Thymus (tissue), 11 donors: ENCODE data around the gene RNF214. TPM values are rescaled to one million over a fixed set of nuclear protein-coding genes. Genes with fewer than 3 reads are reported as not detected.

Source experiments
- DNase-seq, 9 donors: peaks; one replicate each; pipeline ENCODE4 v3.0.0-alpha.2; 2013; ENCODE audit warnings: low spot score in 9 of 9, low read depth in 6 of 9, missing footprints in 1 of 9
- H3K27ac ChIP-seq, 2 donors: one replicate each; pipeline ENCODE4 v1.5.1; 2013; ENCODE audit warnings: control low read depth in 1 of 2, low read depth in 1 of 2, low read length in 1 of 2, mild to moderate bottlenecking in 1 of 2, moderate library complexity in 1 of 2
- H3K27me3 ChIP-seq, 2 donors: one replicate each; pipeline ENCODE4 v1.5.1; 2013; ENCODE audit warnings: low read length in 1 of 2; ENCODE audit not compliant: control insufficient read depth in 2 of 2, insufficient read depth in 1 of 2
- H3K36me3 ChIP-seq, 2 donors: one replicate each; pipeline ENCODE4 v1.5.1; 2013; ENCODE audit warnings: low read length in 1 of 2, mild to moderate bottlenecking in 1 of 2, moderate library complexity in 1 of 2; ENCODE audit not compliant: control insufficient read depth in 2 of 2, insufficient read depth in 2 of 2
- H3K4me1 ChIP-seq, 2 donors: one replicate each; pipeline ENCODE4 v1.5.1; 2013; ENCODE audit warnings: low read length in 2 of 2; ENCODE audit not compliant: control insufficient read depth in 2 of 2, insufficient read depth in 2 of 2
- H3K4me3 ChIP-seq, 2 donors: one replicate each; pipeline ENCODE4 v1.5.1; 2013; ENCODE audit warnings: low read length in 2 of 2, control low read depth in 1 of 2, mild to moderate bottlenecking in 1 of 2
- H3K9me3 ChIP-seq, 2 donors: one replicate each; pipeline ENCODE4 v1.5.1; 2013; ENCODE audit warnings: low read length in 1 of 2, mild to moderate bottlenecking in 1 of 2; ENCODE audit not compliant: control insufficient read depth in 2 of 2, insufficient read depth in 1 of 2
- WGBS: extraction: QIAGEN DNeasy Blood & Tissue Kit; methylation state at CpG from one replicate; pipeline ENCODE4 v1.1.7; 2013; 5-methylcytosine and 5-hydroxymethylcytosine counted together
- polyA plus RNA-seq: library from polyadenylated mRNA; stranded (reverse); fragments of 200-250 nt; gene quantifications from one replicate; pipeline ENCODE4 v1.2.3, GENCODE V29; 2013
- total RNA-seq: library from RNA; stranded (reverse); fragments of 120-200 nt; gene quantifications from one replicate; pipeline ENCODE4 v1.2.4, GENCODE V29; 2013
- donor health status: healthy.

RNF214 gene
- total and polyA plus RNA-seq, 2 donors = 7.1 to 12.0 TPM

GRCh38 chr11:117219995-117220394 is 12.5 kb upstream of the RNF214 start:
- Histone ChIP-seq H3K4me1 (no peaks in the 10 kb centered on the region), H3K4me3 (no peak overlapping the region), H3K27me3 (no peaks in the 10 kb centered on the region), H3K27ac (no peak overlapping the region), H3K36me3 (peaks cover 79 to 87% of the 10 kb centered on the region in 2 donors), H3K9me3 (no peaks in the 10 kb centered on the region)
- WGBS = 97% methylated on average over 4 of the region's 4 CpGs
- no peak for DNase-seq

DNA sequence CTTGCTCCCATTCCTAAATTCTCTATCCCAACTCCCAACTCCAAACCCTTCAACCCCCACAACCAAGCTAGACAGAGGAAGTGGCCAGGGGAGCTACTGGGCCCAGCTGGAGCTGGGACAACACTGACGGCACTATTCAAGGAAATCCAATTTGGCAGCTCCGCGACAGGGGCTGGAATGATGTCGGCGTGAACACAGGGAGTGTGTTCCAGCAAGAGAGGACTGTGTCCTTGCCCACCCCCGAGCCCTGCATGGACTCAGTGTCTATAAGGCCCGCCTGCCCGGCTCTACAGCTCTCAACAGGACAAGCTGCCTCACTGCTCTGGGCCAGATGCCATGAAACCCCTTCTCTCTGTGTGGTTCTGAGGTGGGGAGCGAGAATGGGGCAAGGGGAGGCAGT is 11.9 kb upstream of the RNF214 start:
- Histone ChIP-seq H3K27me3 (no peaks in the 10 kb centered on the region), H3K36me3 (peaks cover 84 to 90% of the 10 kb centered on the region in 2 donors), H3K9me3 (no peaks in the 10 kb centered on the region), H3K4me3 (no peak overlapping the region), H3K27ac (no peak overlapping the region), H3K4me1 (no peaks in the 10 kb centered on the region)
- WGBS = 93% methylated on average over 9 of the region's 9 CpGs
- no peak for DNase-seq

DNA sequence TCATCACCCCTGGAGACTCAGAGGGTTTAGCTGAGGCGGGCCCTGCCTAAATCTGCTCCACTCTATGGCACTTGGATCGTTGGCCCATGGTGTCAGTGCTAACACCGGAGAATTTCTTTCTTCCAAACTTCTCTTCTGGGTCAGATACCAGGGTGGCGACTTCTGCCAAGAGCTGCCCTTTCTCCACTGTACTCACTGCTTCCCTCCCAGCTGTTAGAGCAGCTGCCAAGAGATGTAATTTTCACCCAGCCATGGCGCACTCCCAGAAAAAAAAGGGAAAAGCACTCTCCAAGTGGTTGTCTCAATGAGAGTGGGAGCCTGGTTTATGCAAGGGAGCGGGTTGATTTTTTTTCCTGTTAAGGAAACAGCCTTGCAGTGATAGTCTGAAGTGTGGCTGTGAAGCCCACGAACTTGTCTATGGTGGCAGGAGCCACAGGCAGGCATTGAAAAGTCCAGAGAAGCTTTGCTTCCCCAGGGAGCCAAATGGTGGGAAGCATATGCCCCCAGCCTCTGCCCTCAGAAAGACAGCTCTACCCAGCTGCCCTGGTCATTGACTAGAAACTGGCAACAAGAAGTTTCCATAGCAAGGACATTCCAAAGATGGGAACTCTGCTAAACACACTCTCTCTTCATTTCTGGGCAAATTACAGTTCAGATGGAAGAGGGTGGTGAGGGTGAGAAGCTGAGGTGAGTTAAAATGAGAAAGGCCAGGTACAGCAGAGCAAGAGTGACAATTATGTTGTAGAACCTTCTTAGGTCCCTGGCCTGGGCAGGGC is 11.3 kb upstream of the RNF214 start:
- 90% methylated on average over 7 of the region's 7 CpGs for WGBS
- no peak for DNase-seq

DNA sequence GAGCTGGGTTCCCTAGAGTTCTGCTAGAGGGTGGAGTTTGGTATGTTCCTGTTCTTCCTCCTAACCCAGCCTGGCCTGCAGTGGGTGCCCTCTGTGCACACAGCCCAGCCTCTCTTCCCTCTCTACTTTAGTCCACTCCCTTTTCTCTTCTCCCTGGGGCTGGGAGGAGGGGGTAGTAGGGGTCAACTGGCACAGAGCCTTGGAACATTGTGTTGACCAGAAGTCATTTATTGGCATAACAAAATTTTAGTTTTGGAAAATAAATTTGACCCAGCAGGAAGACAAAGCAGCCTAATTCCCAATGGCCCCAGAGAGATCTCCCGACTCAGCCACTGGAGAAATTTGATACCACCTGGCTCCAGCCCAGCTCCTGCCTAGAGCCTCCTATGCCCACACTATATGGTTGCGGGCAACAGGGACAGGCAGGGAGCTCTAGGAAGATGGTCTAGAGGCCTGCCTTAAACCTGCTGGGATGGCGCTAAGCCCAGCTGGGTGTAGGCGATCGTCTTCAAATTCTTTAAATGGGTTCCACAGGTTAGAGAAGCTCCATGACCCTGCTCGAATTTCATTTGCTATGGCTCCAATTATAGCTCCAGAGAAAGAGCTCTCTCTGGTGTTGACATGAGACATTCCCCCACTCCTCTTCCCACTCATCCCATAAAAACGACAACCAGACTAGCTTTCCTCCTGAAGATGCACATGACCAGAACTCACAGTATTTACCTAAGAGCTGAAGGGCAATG is 10.5 kb upstream of the RNF214 start:
- WGBS = 96% methylated on average over 7 of the region's 7 CpGs
- no peak overlapping the region for H3K4me3 ChIP-seq
- no peaks in the 10 kb centered on the region for H3K4me1 ChIP-seq
- no peaks in the 10 kb centered on the region for H3K27me3 ChIP-seq
- peaks cover 82 to 92% of the 10 kb centered on the region in 2 donors for H3K36me3 ChIP-seq
- no peak for DNase-seq
- H3K9me3 ChIP-seq = no peaks in the 10 kb centered on the region
- H3K27ac ChIP-seq = no peak overlapping the region

More for the DNA sequence above, 11.3 kb upstream of the RNF214 start:
- H3K27ac ChIP-seq = no peak overlapping the region
- no peaks in the 10 kb centered on the region for H3K27me3 ChIP-seq
- H3K36me3 ChIP-seq = peaks cover 79 to 89% of the 10 kb centered on the region in 2 donors
- H3K4me3 ChIP-seq = no peak overlapping the region
- H3K4me1 ChIP-seq = no peaks in the 10 kb centered on the region
- H3K9me3 ChIP-seq = no peaks in the 10 kb centered on the region

DNA sequence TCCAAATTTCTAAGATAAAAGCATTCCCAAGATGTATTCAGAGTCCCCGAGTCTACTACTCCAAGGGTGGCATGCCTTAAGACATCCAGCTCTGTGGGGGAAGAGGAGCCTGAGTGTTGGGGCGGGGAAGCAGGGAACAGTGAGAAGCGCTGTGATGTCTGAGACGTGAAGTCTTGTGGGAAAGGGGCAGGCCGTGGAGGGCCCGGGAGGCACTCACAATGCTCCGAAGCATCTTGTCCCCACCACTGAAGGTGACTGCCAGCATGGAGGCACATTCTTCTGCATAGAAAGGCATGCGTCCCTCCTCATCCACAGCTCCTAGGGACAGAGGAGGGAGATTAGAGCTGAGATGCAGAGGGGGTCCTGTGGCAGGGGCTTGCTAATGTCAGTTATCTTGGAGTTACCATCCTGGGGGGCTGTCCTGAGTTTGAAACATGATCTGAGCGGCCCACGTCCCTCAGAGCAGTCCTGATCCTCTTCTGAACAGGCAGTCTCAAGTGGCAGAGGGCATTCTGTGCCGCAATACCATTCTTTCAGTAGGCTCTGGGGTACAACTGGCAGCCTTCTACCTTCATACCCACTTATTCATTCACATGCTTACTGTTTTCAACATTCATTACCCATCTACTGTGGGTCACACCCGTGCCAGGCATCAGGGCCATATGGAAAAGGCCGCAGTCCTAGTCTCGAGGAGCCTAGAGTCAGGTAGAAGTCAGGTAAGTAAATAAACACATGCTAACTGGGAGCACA is 9.3 kb upstream of the RNF214 start:
- H3K27me3 ChIP-seq = no peaks in the 10 kb centered on the region
- no peaks in the 10 kb centered on the region for H3K9me3 ChIP-seq
- no peak overlapping the region for H3K4me3 ChIP-seq
- WGBS = over 99% methylated on average over 14 of the region's 14 CpGs
- no peak for DNase-seq
- no peaks in the 10 kb centered on the region for H3K4me1 ChIP-seq
- H3K27ac ChIP-seq = no peak overlapping the region
- peaks cover 82 to 90% of the 10 kb centered on the region in 2 donors for H3K36me3 ChIP-seq

DNA sequence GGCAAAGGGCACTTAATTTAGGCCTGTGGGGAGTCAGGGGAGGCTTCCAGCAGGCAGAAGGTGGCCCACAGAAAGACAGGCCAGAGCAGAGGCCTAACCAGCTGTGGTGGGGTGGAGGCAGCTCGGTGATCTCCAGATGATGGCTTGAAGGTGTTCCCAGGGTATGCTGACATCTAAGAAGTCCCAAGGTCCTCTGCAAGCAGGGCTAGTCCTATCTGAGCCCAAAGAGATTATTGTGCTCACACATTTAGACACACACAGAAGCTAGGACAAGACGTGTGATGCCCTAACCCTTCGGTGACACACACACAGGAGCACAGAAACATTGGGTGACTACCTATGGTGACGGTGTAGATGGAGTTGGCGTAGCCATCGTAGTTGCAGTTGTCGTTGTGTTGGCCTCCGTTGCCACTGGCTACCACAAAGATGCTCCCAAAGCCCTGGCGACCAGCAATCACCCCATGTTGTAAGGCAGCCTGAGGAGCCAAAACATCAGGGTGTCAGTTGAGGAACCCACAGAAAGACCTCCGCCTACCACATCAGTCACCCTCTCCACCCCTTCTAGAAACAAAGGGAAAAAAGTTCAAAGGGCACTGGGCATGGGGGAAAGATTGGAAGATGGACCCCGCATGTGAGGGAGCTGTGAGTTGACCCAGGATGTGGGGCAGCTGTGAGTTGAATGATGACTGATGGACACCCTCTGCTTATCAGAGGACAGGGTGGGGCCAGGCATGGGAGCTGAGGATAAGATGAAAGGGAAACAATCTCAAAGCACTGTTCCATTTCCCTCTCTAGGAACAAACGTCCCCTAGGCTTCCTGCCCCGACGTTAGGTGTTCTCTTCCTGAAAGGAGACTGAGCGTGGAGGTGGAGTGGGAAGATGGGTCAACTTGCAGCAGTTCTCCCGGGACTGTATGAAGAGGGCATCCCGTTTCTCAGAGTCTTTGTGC is 8.5 kb upstream of the RNF214 start:
- DNase-seq = no peak
- H3K27ac ChIP-seq = no peak overlapping the region
- peaks cover 81 to 87% of the 10 kb centered on the region in 2 donors for H3K36me3 ChIP-seq
- H3K4me3 ChIP-seq = no peak overlapping the region
- no peaks in the 10 kb centered on the region for H3K9me3 ChIP-seq
- 91% methylated on average over 17 of the region's 17 CpGs for WGBS
- no peaks in the 10 kb centered on the region for H3K27me3 ChIP-seq
- no peaks in the 10 kb centered on the region for H3K4me1 ChIP-seq

DNA sequence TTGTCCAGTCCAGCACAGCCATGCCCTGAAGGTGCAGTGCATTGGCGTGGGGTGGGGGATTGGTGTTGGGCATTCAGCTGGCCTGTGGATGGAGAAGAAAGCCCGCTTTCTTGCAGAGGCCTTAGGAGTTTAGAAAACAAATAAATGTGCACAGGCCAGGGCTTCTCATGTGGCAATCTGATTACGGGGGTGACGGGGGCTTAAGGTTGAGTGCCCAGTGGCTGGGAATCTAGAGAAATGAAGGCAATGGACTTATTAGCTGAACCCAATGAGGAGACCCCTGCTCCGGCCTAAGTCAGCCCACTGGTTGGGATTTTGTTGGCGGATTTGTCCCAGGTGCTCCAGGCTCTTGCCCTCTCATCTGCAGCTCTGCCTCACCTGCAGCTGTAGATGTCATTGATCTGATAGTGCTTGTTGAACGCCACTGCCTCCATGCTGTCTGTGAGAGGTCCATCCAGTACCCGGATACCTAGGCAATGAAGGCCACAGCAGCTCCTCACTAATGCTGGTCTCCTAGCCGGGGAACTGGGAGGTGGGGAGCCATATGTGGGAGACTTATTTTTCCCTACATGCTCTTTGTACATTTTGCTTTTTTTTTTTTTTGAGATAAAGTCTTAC is 6.8 kb upstream of the RNF214 start:
- Histone ChIP-seq H3K4me3 (no peak overlapping the region), H3K4me1 (peaks cover 7 to 11% of the 10 kb centered on the region in 2 donors), H3K27me3 (no peaks in the 10 kb centered on the region), H3K9me3 (no peaks in the 10 kb centered on the region), H3K27ac (no peak overlapping the region), H3K36me3 (peaks cover 77 to 83% of the 10 kb centered on the region in 2 donors)
- DNase-seq = no peak
- WGBS = 98% methylated on average over 9 of the region's 9 CpGs
